ENCODE measurements around the gene GRIK3.

GRCh38 chr1:36938819-36939218 lies 95.5 kb downstream of the GRIK3 start:
- TF ChIP-seq CTCF (IDR thresholded peaks at IDR 0.05; ENCODE audit: low read depth, low read length, poor library complexity, severe bottlenecking): no peak
- TF ChIP-seq EZH2phosphoT487 (IDR thresholded peaks at IDR 0.05; ENCODE audit: borderline replicate concordance, low read length): no peak

All from DOHH2 (cell line).